KMS-11 (cell line): ENCODE data around the gene KCTD8.

Experiments
- H2AFZ ChIP-seq: fragments of 200-600 bp; sonication (generic); 2 replicates; pipeline ENCODE4 v1.6.1; 2016; ENCODE audit warnings: antibody characterized with exemption, mixed run types, low read depth
- H3K27ac ChIP-seq: fragments of 200-600 bp; sonication (generic); 2 replicates; pipeline ENCODE4 v1.6.1; 2016; ENCODE audit warnings: mild to moderate bottlenecking, mixed run types
- H3K27me3 ChIP-seq: fragments of 200-600 bp; sonication (generic); 2 replicates; pipeline ENCODE4 v1.6.1; 2017; ENCODE audit warnings: mild to moderate bottlenecking, low read depth, mixed run types, moderate library complexity; ENCODE audit not compliant: insufficient read depth
- H3K36me3 ChIP-seq: fragments of 200-600 bp; sonication (generic); 2 replicates; pipeline ENCODE4 v1.6.1; 2017; ENCODE audit warnings: mild to moderate bottlenecking, mixed run types; ENCODE audit not compliant: insufficient read depth
- H3K4me1 ChIP-seq: fragments of 200-600 bp; sonication (generic); 2 replicates; pipeline ENCODE4 v1.6.1; 2016; ENCODE audit warnings: mild to moderate bottlenecking, low read depth, mixed run types; ENCODE audit not compliant: poor library complexity, severe bottlenecking
- H3K4me2 ChIP-seq: fragments of 200-600 bp; sonication (generic); 2 replicates; pipeline ENCODE4 v1.7.0; 2016; ENCODE audit warnings: mild to moderate bottlenecking, mixed run types
- H3K4me3 ChIP-seq: fragments of 200-600 bp; sonication (generic); IDR thresholded peaks from 2 replicates; pipeline ENCODE4 v1.6.1; 2017; ENCODE audit warnings: low read depth, low read length, mixed read lengths; ENCODE audit not compliant: insufficient read depth
- H3K79me2 ChIP-seq: fragments of 200-600 bp; sonication (generic); 2 replicates; pipeline ENCODE4 v1.6.1; 2016; ENCODE audit warnings: low read depth, mixed run types; ENCODE audit not compliant: insufficient read depth
- H3K9ac ChIP-seq: fragments of 200-600 bp; sonication (generic); 2 replicates; pipeline ENCODE4 v1.6.1; 2016; ENCODE audit warnings: mild to moderate bottlenecking, mixed run types
- H4K20me1 ChIP-seq: fragments of 200-600 bp; sonication (generic); 2 replicates; pipeline ENCODE4 v1.6.1; 2016; ENCODE audit warnings: mild to moderate bottlenecking, mixed run types; ENCODE audit not compliant: insufficient read depth
- TF ChIP-seq, protein P1 (sequence below): fragments of 200-600 bp; sonication (generic); conservative IDR thresholded peaks from 2 replicates; pipeline ENCODE4 v1.6.1; 2017; ENCODE audit warnings: low read depth, mild to moderate bottlenecking, antibody characterized with exemption, low read length, moderate library complexity, mixed read lengths

Gene KCTD8

DNA sequence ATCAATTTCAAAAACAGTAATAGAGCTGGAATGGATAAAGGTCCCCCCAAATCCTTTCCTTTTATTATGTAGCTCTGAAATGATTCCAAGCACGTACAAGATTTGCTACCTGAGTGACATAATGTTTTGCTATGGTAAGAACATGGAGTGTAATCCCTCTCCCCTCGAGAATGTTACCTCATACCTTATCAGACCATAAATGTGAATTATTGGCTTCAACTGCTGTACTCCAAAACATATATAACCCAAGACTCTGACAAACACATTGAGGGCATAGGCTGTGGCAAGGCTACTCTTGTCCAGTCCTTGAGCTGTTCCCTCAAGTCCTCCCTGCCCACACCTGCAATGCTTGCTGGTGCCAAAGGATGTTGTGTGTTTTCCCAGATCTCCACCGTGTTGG, 286.9 kb downstream of the KCTD8 start:
- H3K27ac ChIP-seq = no peak overlapping the region
- TF ChIP-seq, protein P1, sequence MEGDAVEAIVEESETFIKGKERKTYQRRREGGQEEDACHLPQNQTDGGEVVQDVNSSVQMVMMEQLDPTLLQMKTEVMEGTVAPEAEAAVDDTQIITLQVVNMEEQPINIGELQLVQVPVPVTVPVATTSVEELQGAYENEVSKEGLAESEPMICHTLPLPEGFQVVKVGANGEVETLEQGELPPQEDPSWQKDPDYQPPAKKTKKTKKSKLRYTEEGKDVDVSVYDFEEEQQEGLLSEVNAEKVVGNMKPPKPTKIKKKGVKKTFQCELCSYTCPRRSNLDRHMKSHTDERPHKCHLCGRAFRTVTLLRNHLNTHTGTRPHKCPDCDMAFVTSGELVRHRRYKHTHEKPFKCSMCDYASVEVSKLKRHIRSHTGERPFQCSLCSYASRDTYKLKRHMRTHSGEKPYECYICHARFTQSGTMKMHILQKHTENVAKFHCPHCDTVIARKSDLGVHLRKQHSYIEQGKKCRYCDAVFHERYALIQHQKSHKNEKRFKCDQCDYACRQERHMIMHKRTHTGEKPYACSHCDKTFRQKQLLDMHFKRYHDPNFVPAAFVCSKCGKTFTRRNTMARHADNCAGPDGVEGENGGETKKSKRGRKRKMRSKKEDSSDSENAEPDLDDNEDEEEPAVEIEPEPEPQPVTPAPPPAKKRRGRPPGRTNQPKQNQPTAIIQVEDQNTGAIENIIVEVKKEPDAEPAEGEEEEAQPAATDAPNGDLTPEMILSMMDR = no peak
- no peak overlapping the region for H3K4me2 ChIP-seq
- H3K4me3 ChIP-seq = no peak overlapping the region
- H2AFZ ChIP-seq = no peak overlapping the region
- H3K9ac ChIP-seq = no peak overlapping the region
- H3K79me2 ChIP-seq = no peaks in the 10 kb centered on the region
- no peaks in the 10 kb centered on the region for H4K20me1 ChIP-seq
- H3K36me3 ChIP-seq = no peaks in the 10 kb centered on the region
- H3K27me3 ChIP-seq = no peaks in the 10 kb centered on the region
- no peaks in the 10 kb centered on the region for H3K4me1 ChIP-seq

DNA sequence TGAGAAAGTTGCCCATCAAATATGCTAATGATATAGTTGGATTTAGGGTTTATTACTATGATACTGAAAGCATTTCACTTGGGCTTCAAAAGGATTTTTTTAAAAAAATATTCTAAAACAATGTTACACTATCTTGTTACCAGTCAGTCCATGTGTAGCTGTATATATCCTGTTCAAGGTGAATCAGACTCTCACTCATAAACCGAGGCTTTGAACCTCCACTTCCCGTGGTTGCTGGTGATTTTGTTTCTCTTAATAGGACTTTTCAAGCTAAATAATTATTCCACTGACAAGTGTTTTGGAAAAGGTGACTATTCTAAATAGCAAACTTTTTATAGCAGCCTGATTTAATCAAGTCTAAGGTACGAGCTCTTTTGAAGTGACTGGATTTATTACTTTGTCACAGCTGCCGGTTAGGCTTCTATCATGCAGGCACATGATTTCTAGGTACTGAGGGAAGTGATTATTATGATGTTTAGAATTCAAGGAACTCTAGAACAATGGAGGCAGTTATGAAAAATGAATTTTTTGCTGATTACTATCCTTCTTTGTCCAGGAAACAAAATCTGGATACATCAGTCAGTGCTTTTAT, 287.7 kb downstream of the KCTD8 start:
- Histone ChIP-seq H3K36me3 (no peaks in the 10 kb centered on the region), H3K27me3 (no peaks in the 10 kb centered on the region), H4K20me1 (no peaks in the 10 kb centered on the region), H2AFZ (no peak overlapping the region), H3K27ac (no peak overlapping the region), H3K4me1 (no peaks in the 10 kb centered on the region), H3K4me3 (no peak overlapping the region), H3K9ac (no peak overlapping the region), H3K4me2 (no peak overlapping the region), H3K79me2 (no peaks in the 10 kb centered on the region)
- TF ChIP-seq, protein P1 = no peak

DNA sequence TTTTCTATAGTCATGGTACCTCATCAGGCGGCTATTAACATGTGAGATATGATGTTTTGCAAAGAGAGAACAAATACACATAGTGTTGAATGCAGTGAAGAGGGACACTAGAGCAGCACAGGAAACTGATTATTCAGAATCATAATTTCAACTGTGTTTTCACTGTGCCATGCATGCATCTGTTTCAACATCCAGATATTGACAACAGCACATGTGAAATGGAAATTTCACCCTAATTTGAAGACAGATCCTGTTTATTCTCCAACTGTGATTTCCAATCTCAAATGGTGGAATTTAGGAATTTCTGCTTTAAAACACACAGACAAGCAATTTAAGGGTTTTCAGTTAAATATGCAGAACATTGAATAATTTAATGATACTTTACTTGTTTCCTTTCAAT, 288.6 kb downstream of the KCTD8 start:
- no peak overlapping the region for H3K27ac ChIP-seq
- no peaks in the 10 kb centered on the region for H3K4me1 ChIP-seq
- H3K79me2 ChIP-seq = no peaks in the 10 kb centered on the region
- TF ChIP-seq, protein P1 = no peak
- H2AFZ ChIP-seq = no peak overlapping the region
- no peaks in the 10 kb centered on the region for H3K27me3 ChIP-seq
- H3K9ac ChIP-seq = no peak overlapping the region
- no peaks in the 10 kb centered on the region for H3K36me3 ChIP-seq
- no peak overlapping the region for H3K4me3 ChIP-seq
- H4K20me1 ChIP-seq = no peaks in the 10 kb centered on the region
- H3K4me2 ChIP-seq = no peak overlapping the region

DNA sequence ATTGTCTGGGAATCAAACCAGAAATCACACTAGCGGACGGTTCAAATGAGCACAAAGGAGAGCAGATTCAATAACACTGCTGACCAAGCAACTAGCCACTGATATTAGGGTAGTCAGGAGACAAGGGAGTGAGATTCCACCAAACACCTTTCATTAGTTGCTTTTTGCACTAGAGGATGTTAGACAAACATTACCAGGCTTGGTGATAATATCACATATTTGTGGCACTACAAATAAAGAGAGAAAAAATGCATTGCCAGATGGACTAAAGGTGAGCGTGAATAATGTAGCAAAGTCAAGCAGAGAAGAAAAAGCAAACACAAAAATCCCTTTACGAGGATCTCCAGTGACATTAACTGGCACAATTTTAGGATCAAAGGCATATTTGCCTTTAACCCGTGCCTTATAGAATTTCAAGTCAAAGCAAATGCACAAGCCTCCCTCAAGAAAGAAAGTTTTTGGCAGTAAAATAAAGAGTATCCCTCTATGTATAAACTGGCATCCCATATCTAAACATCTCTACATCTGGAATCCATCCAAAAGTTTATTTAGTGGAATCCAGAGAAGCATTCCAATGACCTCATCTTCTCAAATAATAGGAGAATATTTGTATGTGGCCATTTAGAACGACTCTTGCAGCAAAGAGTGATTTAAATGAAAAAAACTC, 290.9 kb downstream of the KCTD8 start:
- Histone ChIP-seq H3K4me1 (no peaks in the 10 kb centered on the region), H3K79me2 (no peaks in the 10 kb centered on the region), H3K4me3 (no peak overlapping the region), H3K4me2 (no peak overlapping the region), H4K20me1 (no peaks in the 10 kb centered on the region), H3K9ac (no peak overlapping the region), H3K27me3 (no peaks in the 10 kb centered on the region), H2AFZ (no peak overlapping the region), H3K27ac (no peak overlapping the region), H3K36me3 (no peaks in the 10 kb centered on the region)
- TF ChIP-seq, protein P1 = no peak
